Amniotic stem cell (primary cell): ENCODE measurements around the gene GAK.

Experiments used
- DNase-seq: peaks from one replicate; lab custom pipeline; 2025; lab: John Stamatoyannopoulos, UW

GAK gene

DNA sequence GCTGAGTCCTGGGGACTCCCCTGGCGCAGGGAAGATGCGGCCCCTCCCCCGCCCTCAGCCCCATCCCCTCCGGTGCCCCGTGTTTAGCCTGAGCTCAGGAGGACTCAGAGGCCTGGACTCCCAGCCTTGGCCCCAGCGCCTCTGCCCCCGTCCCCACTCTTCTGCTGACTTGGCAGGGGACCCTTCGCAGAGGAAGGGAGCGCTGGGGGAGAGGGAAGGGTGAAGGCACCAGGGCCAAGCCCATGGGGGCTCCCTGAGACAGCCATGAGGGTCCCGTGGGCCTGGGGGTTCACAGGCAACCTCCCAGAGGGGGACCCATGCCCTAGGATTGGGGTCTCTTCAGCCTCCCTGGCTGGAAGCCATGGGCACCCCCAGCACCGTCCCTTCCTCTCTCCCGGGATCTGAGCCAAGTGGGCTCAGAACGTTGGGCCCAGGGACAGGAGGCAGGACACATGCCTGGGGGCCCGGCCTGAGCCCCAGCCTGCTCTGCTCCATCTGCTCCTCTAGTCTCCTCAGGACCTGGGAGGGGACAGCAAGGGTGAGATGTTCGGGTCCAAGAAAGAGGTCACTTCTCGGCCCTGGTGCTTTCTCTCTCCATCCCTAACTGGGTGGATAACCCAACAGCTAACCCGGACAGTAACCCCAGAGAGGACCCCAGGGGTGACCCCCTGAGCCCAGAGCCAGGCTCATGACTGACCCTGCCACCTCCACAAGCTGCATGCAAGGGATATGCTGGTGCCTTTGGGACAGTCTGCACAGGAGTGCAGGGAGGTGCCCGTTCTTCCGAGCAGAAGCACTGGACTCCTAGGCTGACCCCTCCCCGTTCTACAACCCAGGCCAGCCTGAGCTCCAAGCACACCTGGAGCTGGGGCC lies 104.7 kb downstream of the GAK start:
- no peak for DNase-seq

- DNase-seq: no peak
These were observed 105.5 kb downstream of the GAK start for GRCh38 chr4:826508-827208.

DNA sequence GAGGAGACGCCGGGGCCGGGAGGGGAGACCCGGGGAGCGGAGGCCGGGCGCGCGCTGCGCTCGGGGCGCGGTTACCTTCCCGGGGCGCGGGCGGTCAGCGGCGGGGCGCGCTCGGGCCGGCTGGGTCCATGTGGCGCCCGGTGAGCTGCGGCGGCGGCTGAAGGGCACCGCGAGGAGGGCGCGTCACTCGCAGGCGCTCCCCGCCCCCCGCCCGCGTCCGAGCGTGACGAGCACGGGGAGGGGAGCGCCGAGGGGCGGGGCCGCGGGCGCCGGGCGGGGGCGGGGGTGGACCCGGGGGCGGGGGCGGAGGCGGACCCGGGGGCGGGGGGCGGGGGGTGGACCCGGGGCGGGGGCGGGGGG lies 106.2 kb downstream of the GAK start, which contains the start of gene CPLX1:
CPLX1 (minus strand) TSS at position 159 of the 360 bp plus-strand sequence. CDS start 1,607 bp downstream, outside the sequence.
- DNase-seq: no peak

DNA sequence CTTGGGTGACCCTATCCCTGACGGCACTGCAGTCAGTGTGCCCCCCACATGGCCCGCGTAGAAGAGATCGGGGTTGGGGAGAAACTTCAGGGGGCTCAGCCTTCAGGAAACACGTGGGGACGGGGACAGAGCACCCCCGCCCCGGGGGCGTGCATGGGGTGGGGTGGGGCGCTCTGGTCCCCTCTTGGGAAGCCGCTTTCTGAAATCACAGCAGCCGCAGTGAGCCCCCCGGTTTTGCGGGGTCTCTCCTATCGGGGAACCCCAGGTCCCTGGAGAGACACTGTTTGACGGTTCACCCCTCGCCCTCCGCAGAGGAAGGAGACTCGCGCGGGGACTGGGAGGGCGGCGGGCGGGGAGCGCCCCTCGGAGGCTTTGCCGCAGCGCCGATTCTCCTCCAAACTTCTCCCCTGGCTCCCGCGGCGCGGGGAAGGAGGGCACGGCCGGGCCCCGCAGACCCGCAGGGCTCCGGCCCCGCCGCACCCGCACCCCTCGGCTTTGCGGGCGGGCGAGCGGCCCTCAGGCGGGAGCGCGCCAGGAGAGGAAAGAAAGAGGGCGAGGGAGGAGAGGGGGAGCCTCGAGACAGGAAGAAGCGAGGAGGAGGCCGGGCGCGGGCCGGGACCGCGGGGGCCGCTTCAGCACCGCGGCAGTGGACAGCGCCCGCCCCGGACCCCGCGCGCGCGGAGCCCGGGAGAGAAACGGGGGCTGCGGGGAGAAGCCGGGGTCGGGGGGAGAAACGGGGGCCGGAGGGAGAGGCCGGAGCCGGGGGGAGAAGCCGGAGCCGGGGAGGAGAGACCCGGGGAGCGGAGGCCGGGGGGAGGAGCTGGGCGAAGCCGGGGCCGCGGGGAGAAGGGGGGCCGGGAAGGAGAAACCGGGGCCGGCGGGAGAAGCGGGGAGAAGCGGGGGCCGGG lies 106.8 kb downstream of the GAK start:
- no peak for DNase-seq

GRCh38 chr4:824461-825062 lies 107.6 kb downstream of the GAK start:
- DNase-seq: no peak

DNA sequence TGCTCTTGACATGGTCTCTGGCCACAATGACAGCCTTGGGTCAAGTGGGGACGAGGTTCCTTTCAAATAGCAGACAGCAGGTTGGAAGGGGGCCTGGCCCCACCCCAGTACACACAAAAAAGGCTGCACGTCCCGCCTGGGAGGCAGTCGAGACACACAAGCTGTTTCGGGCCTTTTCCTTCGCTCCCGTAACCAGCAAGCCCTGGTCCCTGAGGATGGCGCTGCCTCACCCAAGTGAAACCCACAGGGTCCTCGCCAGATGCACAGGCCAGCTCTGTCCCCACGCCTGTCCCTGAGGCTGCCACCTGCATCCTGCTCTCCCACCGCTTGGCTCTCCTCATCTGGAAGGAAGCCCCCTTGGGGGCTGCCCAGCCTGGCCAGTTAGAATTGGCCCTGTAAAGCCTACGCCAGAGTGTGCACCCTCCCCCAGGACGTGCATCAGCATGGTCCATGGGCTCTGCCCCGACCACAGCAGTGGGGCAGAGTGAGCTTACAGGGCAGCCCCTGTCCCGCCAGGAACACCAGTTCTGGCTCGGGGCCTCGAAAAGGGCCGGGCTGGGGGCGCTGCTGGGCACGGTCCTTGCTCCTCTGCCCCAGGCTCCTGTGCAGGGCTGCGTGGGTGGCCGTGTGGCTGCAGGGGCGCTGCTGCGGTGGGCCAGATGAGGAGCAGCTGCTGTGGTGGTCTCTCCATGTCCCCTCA lies 108.2 kb downstream of the GAK start:
- no peak for DNase-seq

GRCh38 chr4:823176-823760 lies 108.8 kb downstream of the GAK start:
- DNase-seq: no peak

DNA sequence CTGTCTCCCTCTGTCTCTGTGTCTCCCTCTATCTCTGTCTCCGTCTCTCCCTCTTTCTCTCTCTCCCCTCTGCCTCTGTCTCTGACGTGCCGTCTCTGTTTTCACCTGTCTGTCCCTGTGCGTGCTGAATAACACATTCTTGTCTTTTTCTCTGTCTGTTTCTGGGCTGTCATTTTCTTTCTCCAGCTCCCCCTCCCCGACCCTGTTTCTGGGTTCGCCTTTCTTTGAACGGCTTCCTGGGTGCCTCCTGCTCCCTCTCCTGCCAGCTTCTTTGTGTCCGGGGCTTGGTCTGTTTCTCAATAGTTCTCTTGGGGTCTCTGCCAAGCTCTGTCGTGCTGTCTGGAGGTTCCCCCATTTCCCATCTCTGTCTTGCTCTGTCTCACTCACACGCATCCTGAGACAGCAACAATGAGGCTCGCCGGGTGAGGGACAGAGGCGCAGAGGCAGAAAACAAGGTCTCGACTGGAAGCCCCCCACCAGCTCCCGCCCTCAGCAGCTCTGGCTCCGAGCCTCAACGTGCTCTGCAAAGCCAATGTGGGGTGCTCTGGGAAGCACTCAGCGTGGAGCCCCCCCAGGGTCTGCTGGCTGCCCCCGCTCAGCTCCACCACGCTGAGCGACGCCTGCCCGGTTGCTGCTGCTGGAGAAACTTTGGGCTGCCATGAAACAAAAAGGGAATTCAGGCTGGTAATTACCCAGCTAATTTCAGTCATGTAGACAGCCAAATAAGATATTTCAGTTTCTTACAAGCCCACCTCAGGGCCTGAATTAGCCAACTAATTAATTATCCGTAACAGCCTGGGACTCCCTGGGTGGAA lies 109.5 kb downstream of the GAK start:
- no peak for DNase-seq

GRCh38 chr4:821631-822030 lies 110.5 kb downstream of the GAK start:
- DNase-seq: no peak

GRCh38 chr4:821181-821591 lies 110.9 kb downstream of the GAK start:
- no peak for DNase-seq

- DNase-seq: no peak
These were observed 111.6 kb downstream of the GAK start for GRCh38 chr4:820230-821172.

GRCh38 chr4:819401-820229 lies 112.5 kb downstream of the GAK start:
- no peak for DNase-seq

DNA sequence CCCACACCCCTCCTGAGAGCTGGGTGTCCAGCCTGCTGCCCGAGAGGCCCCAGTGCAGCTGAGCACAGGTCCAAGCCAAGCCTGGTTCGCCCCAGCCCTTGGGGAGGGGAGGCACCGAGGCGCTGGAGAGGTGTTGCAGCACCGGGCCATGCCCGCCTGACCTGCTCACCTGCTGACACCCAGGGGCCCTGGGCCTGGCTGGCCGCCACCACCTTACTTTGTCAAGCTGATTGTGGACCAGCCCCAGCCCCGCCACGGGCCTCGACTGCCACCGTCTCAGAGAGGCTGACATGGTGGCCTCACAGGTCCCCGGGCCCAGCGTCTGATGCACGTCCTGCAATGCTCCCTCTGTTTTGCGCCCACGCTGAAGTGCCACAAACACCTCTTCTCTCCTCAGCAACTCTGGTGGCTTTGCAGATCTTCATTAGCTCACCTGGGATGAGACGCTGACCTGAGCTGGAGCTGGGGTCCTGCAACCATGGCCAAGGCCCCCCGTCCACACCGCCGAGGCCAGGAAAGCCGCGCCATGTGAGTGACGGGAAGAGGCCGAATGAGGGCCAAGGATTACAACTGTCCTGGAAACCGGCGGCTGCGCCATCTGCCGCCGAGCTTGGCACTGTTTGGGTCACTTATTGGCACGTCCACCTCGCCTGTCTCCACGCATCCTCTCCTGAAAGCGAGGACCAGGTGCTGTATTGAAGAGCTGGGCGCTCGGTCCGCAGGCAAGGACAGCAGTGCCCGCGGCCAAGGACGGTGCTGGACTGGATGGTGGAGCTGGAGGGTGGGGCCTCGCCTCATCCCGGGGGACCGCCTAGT lies 113.8 kb downstream of the GAK start:
- DNase-seq: no peak

GRCh38 chr4:815464-816146 lies 116.5 kb downstream of the GAK start:
- no peak for DNase-seq

- DNase-seq: no peak
These were observed 117.7 kb downstream of the GAK start for GRCh38 chr4:814312-814850.

- no peak for DNase-seq
These were observed 118.2 kb downstream of the GAK start for GRCh38 chr4:813900-814299.
